Stimulated activated CD8-positive, alpha-beta memory T cell treated with anti-CD3 and anti-CD28 coated beads, Interleukin-12 subunit alpha, Interleukin-12 subunit beta, amount 100 ng/mL, for 4 hours (primary cell): ENCODE results near the gene ARAP3.

ENCODE experiments used
- DNase-seq: peaks from one replicate; pipeline ENCODE4 v3.0.0-alpha.2; 2020; ENCODE audit warnings: low read depth

The ARAP3 gene

GRCh38 chr5:141703133-141703561 lies 21.1 kb upstream of the ARAP3 start:
- no peak for DNase-seq

- DNase-seq, result no peak
Measured at GRCh38 chr5:141701360-141702119, 19.5 kb upstream of the ARAP3 start.

GRCh38 chr5:141697586-141697985 lies 15.6 kb upstream of the ARAP3 start:
- DNase-seq, result no peak

GRCh38 chr5:141696431-141696830 lies 14.4 kb upstream of the ARAP3 start:
- DNase-seq, result no peak

- no peak for DNase-seq
Measured at GRCh38 chr5:141695627-141696215, 13.7 kb upstream of the ARAP3 start.

- no peak for DNase-seq
Measured at GRCh38 chr5:141694479-141694878, 12.4 kb upstream of the ARAP3 start.

GRCh38 chr5:141692919-141693725 lies 11.1 kb upstream of the ARAP3 start:
- DNase-seq, result peak; percentile 53

- DNase-seq, result no peak
Measured at GRCh38 chr5:141692533-141692888, 10.5 kb upstream of the ARAP3 start.

- DNase-seq, result peak; percentile 71
Measured at GRCh38 chr5:141691867-141692532, 10.0 kb upstream of the ARAP3 start.

GRCh38 chr5:141691286-141691866 lies 9.3 kb upstream of the ARAP3 start:
- DNase-seq, result no peak

GRCh38 chr5:141686648-141687416 lies 4.8 kb upstream of the ARAP3 start:
- DNase-seq, result no peak

- no peak for DNase-seq
Measured at GRCh38 chr5:141685591-141685990, 3.6 kb upstream of the ARAP3 start.

GRCh38 chr5:141683596-141684141 lies 1.6 kb upstream of the ARAP3 start:
- DNase-seq, result no peak

- DNase-seq, result no peak
Measured at GRCh38 chr5:141681295-141681694, 735 bp downstream of the ARAP3 start.

- DNase-seq, result no peak
Measured at GRCh38 chr5:141680751-141681201, 1.3 kb downstream of the ARAP3 start.

- no peak for DNase-seq
Measured at GRCh38 chr5:141680178-141680577, 1.9 kb downstream of the ARAP3 start.

- DNase-seq, result no peak
Measured at GRCh38 chr5:141677415-141677814, 4.6 kb downstream of the ARAP3 start.

GRCh38 chr5:141675672-141676071 lies 6.4 kb downstream of the ARAP3 start:
- no peak for DNase-seq

GRCh38 chr5:141674747-141675146 lies 7.3 kb downstream of the ARAP3 start:
- DNase-seq, result no peak

GRCh38 chr5:141672841-141673813 lies 8.9 kb downstream of the ARAP3 start:
- DNase-seq, result no peak
